Measurements from ENCODE around the gene ADGRG6. TPM values are rescaled to one million over a fixed set of nuclear protein-coding genes. Genes with fewer than 3 reads are reported as not detected.
A peak's percentile ranks its signal among the peaks of the same experiment; 100 is the strongest.

ADGRG6 gene
- total and polyA plus RNA-seq, 9 of the 15 experiments (the other 6 are each of a cell fraction or from before 2014, with no cell fraction given) = under 0.01 to 0.11 (median 0.05) TPM; not detected in 5

- FAIRE-seq (no peak), ATAC-seq (no peak), DNase-seq (ENCODE audit: extremely low read depth in 1 of 4, low spot score in 3 of 4) (no peak)
- no peaks in the 10 kb centered on the region for H4K20me1 ChIP-seq (replicated peaks; ENCODE audit: control insufficient read depth, insufficient read depth, low read length)
- in situ Hi-C loops (cut with MboI) (no loop called here), intact Hi-C loops (cut with micrococcal nuclease) (no loop called here)
- 0% methylated on average over 1 of the region's 1 CpG for WGBS (ENCODE audit: insufficient coverage, low coverage, missing lambda C conversion rate)
- ChIA-PET POLR2A (interaction anchor here (0.6 kb wide), 1 partner anchor 39 kb away, joined by 3 read pairs; no protein-coding TSS in a partner anchor), CTCF (ENCODE audit: low intra/inter-chr PET ratio) (no interaction called here)
- no peak overlapping the region for H2AFZ ChIP-seq (ENCODE audit: low read depth, low read length)
- no peaks in the 10 kb centered on the region for H3K9me1 ChIP-seq (ENCODE audit: control insufficient read depth, insufficient read depth, low read length)
- no peak overlapping the region for H3K27ac ChIP-seq (ENCODE audit: extremely low read depth, low read depth, low read length)
- no peaks in the 10 kb centered on the region for H3K27me3 ChIP-seq (ENCODE audit: control insufficient read depth in 2 of 2, insufficient read depth in 2 of 2, low read length in 2 of 2)
- no peaks in the 10 kb centered on the region for H3K9me3 ChIP-seq (replicated peaks; ENCODE audit: control insufficient read depth, insufficient read depth, low read depth, low read length)
- H3K4me1 ChIP-seq (replicated peaks in 1 of 2; ENCODE audit: control insufficient read depth in 2 of 2, insufficient read depth in 2 of 2, low read length in 2 of 2) = no peaks in the 10 kb centered on the region
- no peak overlapping the region for H3K9ac ChIP-seq (ENCODE audit: insufficient read depth in 1 of 2, low read depth in 2 of 2, low read length in 2 of 2)
- no peak overlapping the region for H3K4me3 ChIP-seq
- no peaks in the 10 kb centered on the region for H3K79me2 ChIP-seq (ENCODE audit: control insufficient read depth, insufficient read depth, low read length)
- no peak overlapping the region for H3K4me2 ChIP-seq (ENCODE audit: insufficient read depth, low read length)
- H3K36me3 ChIP-seq (ENCODE audit: control insufficient read depth, insufficient read depth, low read length) = no peaks in the 10 kb centered on the region
- TF ChIP-seq HDGF (IDR thresholded peaks at IDR 0.05) (no peak), CBX2 (IDR thresholded peaks at IDR 0.05; ENCODE audit: insufficient read depth, low read length, poor library complexity, severe bottlenecking) (no peak), ZNF274 (IDR thresholded peaks at IDR 0.05; ENCODE audit: borderline replicate concordance, low read depth, low read length) (no peak), DPF2 (IDR thresholded peaks at IDR 0.05) (no peak), CSDE1 (IDR thresholded peaks at IDR 0.05) (no peak)
- no TSS peak for BruUV-seq (replicated peaks)
Observed at GRCh38 chr6:142276256-142276655, 25.6 kb upstream of the ADGRG6 start.

DNA sequence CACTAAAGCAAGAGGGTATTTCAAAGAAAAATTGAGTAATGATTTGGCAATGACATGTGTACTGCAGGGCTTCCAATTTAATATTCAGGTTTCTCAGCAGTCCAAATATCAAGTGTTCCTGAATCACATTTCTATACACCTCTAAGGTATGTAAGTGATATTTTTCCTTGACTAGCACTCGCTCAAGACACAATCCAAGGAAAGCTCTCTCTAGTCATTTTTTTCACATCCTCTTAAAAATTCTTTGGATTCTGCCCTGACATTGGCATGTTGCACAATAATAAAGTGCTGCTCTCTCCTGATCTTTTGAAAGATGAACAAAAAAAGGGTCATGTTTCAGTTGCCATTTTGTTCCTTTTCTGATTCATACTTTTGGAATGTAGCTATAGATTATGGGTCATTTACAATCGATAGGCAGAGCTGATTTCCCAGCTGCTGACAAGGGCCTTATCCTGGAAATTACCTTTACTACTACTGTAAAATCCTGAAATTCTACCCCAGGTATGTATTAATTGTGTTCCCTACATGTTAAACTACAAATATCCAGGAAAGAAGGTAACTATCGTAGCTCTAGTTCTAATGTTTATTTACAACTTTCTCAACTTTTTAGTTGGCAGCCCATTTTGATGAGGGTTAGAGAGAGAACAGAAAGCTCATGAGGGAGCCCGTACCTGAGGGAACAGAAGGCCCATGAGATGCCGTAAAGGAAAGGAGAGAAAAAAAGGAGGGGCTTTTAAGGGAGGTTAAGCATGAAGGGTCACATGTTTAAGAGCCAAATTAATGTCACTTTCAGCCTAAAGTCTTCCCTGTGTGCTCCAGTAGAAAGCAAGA lies 22.2 kb upstream of the ADGRG6 start:
- TF ChIP-seq ZBTB1 (CRISPR knock-in tag; IDR thresholded peaks at IDR 0.05; ENCODE audit: borderline replicate concordance, low read depth) = no peak
- 0 out of 2 replicates have a peak, but pooled peaks have one; percentile 19 for TF ChIP-seq CEBPB (tag; IDR thresholded peaks at IDR 0.05)
- no peak for TF ChIP-seq CEBPG (CRISPR knock-in tag; IDR thresholded peaks at IDR 0.05)
- TF ChIP-seq CEBPG (tag; conservative IDR thresholded peaks at IDR 0.05 in 1 of 2, IDR thresholded peaks at IDR 0.05 in 1 of 2) = peak in 1 of 2 experiments; percentile 53; a peak in 2 of 4 replicates
- H3K9me1 ChIP-seq (ENCODE audit: control insufficient read depth, insufficient read depth, low read length) = no peaks in the 10 kb centered on the region
- no peaks in the 10 kb centered on the region for H3K36me3 ChIP-seq (ENCODE audit: control insufficient read depth, insufficient read depth, low read length)
- no peaks in the 10 kb centered on the region for H3K9me3 ChIP-seq (replicated peaks; ENCODE audit: control insufficient read depth, insufficient read depth, low read depth, low read length)
- POLR2A ChIA-PET = interaction anchor here (1.0 kb wide), 1 partner anchor 10 kb away, joined by 3 read pairs; no protein-coding TSS in a partner anchor
- FAIRE-seq = no peak
- H3K79me2 ChIP-seq (ENCODE audit: control insufficient read depth, insufficient read depth, low read length) = no peaks in the 10 kb centered on the region
- no peaks in the 10 kb centered on the region for H3K27me3 ChIP-seq (ENCODE audit: control insufficient read depth in 2 of 2, insufficient read depth in 2 of 2, low read length in 2 of 2)
- no peak overlapping the region for H3K27ac ChIP-seq (ENCODE audit: extremely low read depth, low read depth, low read length)
- DNase-seq (ENCODE audit: extremely low read depth in 1 of 4, low spot score in 3 of 4) = no peak
- CTCF ChIA-PET (ENCODE audit: low intra/inter-chr PET ratio) = no interaction called here
- H2AFZ ChIP-seq (ENCODE audit: low read depth, low read length) = no peak overlapping the region
- no peak for ATAC-seq
- H4K20me1 ChIP-seq (replicated peaks; ENCODE audit: control insufficient read depth, insufficient read depth, low read length) = no peaks in the 10 kb centered on the region
- no peak overlapping the region for H3K4me3 ChIP-seq
- BruUV-seq (replicated peaks) = no TSS peak
- WGBS (ENCODE audit: insufficient coverage, low coverage, missing lambda C conversion rate) = 0% methylated on average over 5 of the region's 5 CpGs
- no peak overlapping the region for H3K4me2 ChIP-seq (ENCODE audit: insufficient read depth, low read length)
- in situ Hi-C loops (cut with MboI) = no loop called here
- no peaks in the 10 kb centered on the region for H3K4me1 ChIP-seq (replicated peaks in 1 of 2; ENCODE audit: control insufficient read depth in 2 of 2, insufficient read depth in 2 of 2, low read length in 2 of 2)
- intact Hi-C loops (cut with micrococcal nuclease) = no loop called here
- H3K9ac ChIP-seq (ENCODE audit: insufficient read depth in 1 of 2, low read depth in 2 of 2, low read length in 2 of 2) = no peak overlapping the region
